HepG2 (cell line): ENCODE results near the gene SMTNL1. TPM values are rescaled to one million over a fixed set of nuclear protein-coding genes. Genes with fewer than 3 reads are reported as not detected.

ENCODE experiments used
- ATAC-seq: fragments of 200-7000 bp; cut with Tn5 transposase; 3 replicates; pipeline ENCODE4 v1.9.1; 2020; ENCODE audit warnings: mild to moderate bottlenecking, moderate library complexity
- BruUV-seq: library from RNA; stranded (reverse); fragments of 400-500 nt; replicated peaks from 2 replicates; lab custom pipeline; 2021; lab: Mats Ljungman, UMichigan
- CTCF ChIA-PET: fragments of 300-600 bp; formaldehyde crosslinking; extraction: SDS; loops from one replicate; lab custom pipeline; 2021; ENCODE audit warnings: low total read pairs, inconsistent platforms, low intra/inter-chr PET ratio; lab: Yijun Ruan, JAX
- POLR2A ChIA-PET: fragments of 350-600 bp; sonication (Branson Sonifier 250); formaldehyde crosslinking; loops from one replicate; lab custom pipeline; 2020; ENCODE audit warnings: antibody characterized with exemption, inconsistent platforms; lab: Yijun Ruan, JAX
- DNase-seq: peaks from one replicate; pipeline ENCODE4 v3.0.0-alpha.2; 2015; ENCODE audit warnings: low spot score
- FAIRE-seq: peaks from 3 replicates; lab custom pipeline; 2011; peaks lifted over from hg19 to GRCh38; lab: Jason Lieb, UNC
- H2AFZ ChIP-seq: one replicate; pipeline ENCODE4 v1.6.1; 2011; ENCODE audit warnings: low read length, inconsistent platforms
- H3K27ac ChIP-seq: fragments of 300-600 bp; 3 replicates; pipeline ENCODE4 v1.8.0; 2011; ENCODE audit warnings: mixed run types, mild to moderate bottlenecking, mixed read lengths, low read length, inconsistent platforms; ENCODE audit not compliant: insufficient read depth; ENCODE audit errors: extremely low read length
- H3K27me3 ChIP-seq, 2 experiments: fragments of 200-600 bp in 1 of 2; 2 replicates in 1 of 2; 3 replicates in 1 of 2; pipeline versions ENCODE4 v1.6.0 to v1.8.0; 2011; ENCODE audit warnings: low read length in 2 of 2, mild to moderate bottlenecking in 2 of 2, moderate library complexity in 2 of 2, inconsistent platforms in 1 of 2; ENCODE audit not compliant: insufficient read depth in 2 of 2, control insufficient read depth in 1 of 2
- H3K36me3 ChIP-seq, 2 experiments: fragments of 200-600 bp in 1 of 2; replicated peaks in 1 of 2; 2 replicates in 1 of 2; 3 replicates in 1 of 2; pipeline versions ENCODE4 v1.5.1 to v1.8.0; 2011; ENCODE audit warnings: low read length in 2 of 2, inconsistent platforms in 1 of 2; ENCODE audit not compliant: insufficient read depth in 2 of 2, control insufficient read depth in 1 of 2
- H3K4me1 ChIP-seq: 2 replicates; pipeline ENCODE4 v1.5.1; 2012; ENCODE audit warnings: low read length, inconsistent platforms; ENCODE audit not compliant: insufficient read depth
- H3K4me2 ChIP-seq: 2 replicates; pipeline ENCODE4 v1.6.0; 2011; ENCODE audit warnings: low read depth, low read length, inconsistent platforms
- H3K4me3 ChIP-seq, 3 experiments: fragments of 200-600 bp in 1 of 3; sonication (generic), shearing (Covaris generic) in 1 of 3; replicated peaks in 1 of 3; 2 replicates each; pipeline ENCODE4 v1.5.1; 2011 to 2016; ENCODE audit warnings: low read length in 3 of 3, inconsistent platforms in 2 of 3, low read depth in 2 of 3, mild to moderate bottlenecking in 2 of 3, control low read depth in 1 of 3, mixed read lengths in 1 of 3; ENCODE audit not compliant: insufficient read depth in 1 of 3
- H3K79me2 ChIP-seq: one replicate; pipeline ENCODE4 v1.6.1; 2011; ENCODE audit warnings: low read length, inconsistent platforms; ENCODE audit not compliant: insufficient read depth
- H3K9ac ChIP-seq: 2 replicates; pipeline ENCODE4 v1.6.0; 2011; ENCODE audit warnings: mild to moderate bottlenecking, low read depth, low read length, inconsistent platforms; ENCODE audit not compliant: insufficient read depth
- H3K9me3 ChIP-seq: 2 replicates; pipeline ENCODE4 v1.5.1; 2012; ENCODE audit warnings: mild to moderate bottlenecking, low read length
- H4K20me1 ChIP-seq: 2 replicates; pipeline ENCODE4 v1.6.0; 2011; ENCODE audit warnings: inconsistent platforms, mild to moderate bottlenecking, low read length, moderate library complexity; ENCODE audit not compliant: insufficient read depth
- AGO2 ChIP-seq: fragments of 200-400 bp; formaldehyde crosslinking; optimal IDR thresholded peaks from 2 replicates; pipeline ENCODE3; 2017; ENCODE audit warnings: mild to moderate bottlenecking, low read depth, low read length, moderate library complexity
- ARID4A ChIP-seq: sonication (generic); formaldehyde crosslinking; IDR thresholded peaks from 2 replicates; pipeline ENCODE4 v1.5.0; 2020; ENCODE audit warnings: mild to moderate bottlenecking, missing genetic modification reagents, borderline replicate concordance
- ATF2 ChIP-seq: sonication (generic); formaldehyde crosslinking; IDR thresholded peaks from 2 replicates; pipeline ENCODE4 v1.4.0; 2020; ENCODE audit warnings: missing genetic modification reagents
- BORCS8-MEF2B ChIP-seq: sonication (generic); formaldehyde crosslinking; IDR thresholded peaks from 2 replicates; pipeline ENCODE4 v1.8.0; 2022; ENCODE audit warnings: mild to moderate bottlenecking, missing genetic modification reagents
- CCAR2 ChIP-seq: fragments of 200-400 bp; formaldehyde crosslinking; optimal IDR thresholded peaks from 2 replicates; pipeline ENCODE3; 2018; ENCODE audit warnings: low read depth, mild to moderate bottlenecking, low read length, moderate library complexity
- CEBPG ChIP-seq: IDR thresholded peaks from 2 replicates; pipeline ENCODE4 v1.6.1; 2016
- GATAD2A ChIP-seq: IDR thresholded peaks from 2 replicates; pipeline ENCODE4 v1.6.1; 2016
- GLI4 ChIP-seq: sonication (generic); formaldehyde crosslinking; IDR thresholded peaks from 2 replicates; pipeline ENCODE4 v1.5.1; 2020; ENCODE audit warnings: missing genetic modification reagents, mild to moderate bottlenecking, moderate library complexity, borderline replicate concordance
- KDM2A ChIP-seq: sonication (generic); formaldehyde crosslinking; IDR thresholded peaks from 2 replicates; pipeline ENCODE4 v1.4.0; 2020; ENCODE audit warnings: low read depth, missing genetic modification reagents, borderline replicate concordance
- REXO4 ChIP-seq: sonication (generic); formaldehyde crosslinking; IDR thresholded peaks from 2 replicates; pipeline ENCODE4 v1.8.0; 2022; ENCODE audit warnings: missing genetic modification reagents, mild to moderate bottlenecking, borderline replicate concordance
- ZNF101 ChIP-seq: sonication (generic); formaldehyde crosslinking; IDR thresholded peaks from 2 replicates; pipeline ENCODE4 v1.4.0; 2020; ENCODE audit warnings: mild to moderate bottlenecking, low read depth, missing genetic modification reagents, borderline replicate concordance
- ZNF414 ChIP-seq: sonication (generic); formaldehyde crosslinking; IDR thresholded peaks from 2 replicates; pipeline ENCODE4 v1.5.0; 2020; ENCODE audit warnings: missing genetic modification reagents
- ZNF614 ChIP-seq: IDR thresholded peaks from 2 replicates; pipeline ENCODE4 v1.6.1; 2018; ENCODE audit warnings: missing biosample characterization, missing genetic modification reagents, inconsistent platforms, borderline replicate concordance
- WGBS: methylation state at CpG from one replicate; pipeline ENCODE4 v1.1.6; 2017; ENCODE audit warnings: low lambda C conversion rate; 5-methylcytosine and 5-hydroxymethylcytosine counted together
- in situ Hi-C: cut with HindIII; loops from 2 replicates; pipeline ENCODE4 v1.10.0; 2017; ENCODE audit warnings: low pct_unique_long_range_greater_than_20kb; ENCODE audit not compliant: extremely low pct_ligation_motif_present
- intact Hi-C: fragments of 100-400 bp; cut with micrococcal nuclease; formaldehyde crosslinking; loops from one replicate; pipeline ENCODE4 v1.10.0; 2022; ENCODE audit not compliant: unreplicated experiment
- polyA plus RNA-seq, 8 experiments: library from polyadenylated mRNA; depleted of rRNA in 3 of 8; stranded (reverse) in 7 of 8; unstranded in 1 of 8; fragments of >200 nt; fragmentation: Illumina TruSeq in 4 of 8; extraction: Trizol in 4 of 8; gene quantifications; 2 replicates each; pipeline versions ENCODE4 v1.2.1 to v1.2.3, GENCODE V29; 2011 to 2016; ENCODE audit warnings: low read depth in 4 of 8, missing spikeins in 1 of 8, mixed read lengths in 1 of 8; ENCODE audit not compliant: insufficient read depth in 1 of 8
- total RNA-seq, 5 experiments: library from RNA; depleted of rRNA; stranded (reverse); fragments of >200 nt; fragmentation: Illumina TruSeq; extraction: Trizol; gene quantifications; 2 replicates each; pipeline ENCODE4 v1.2.3, GENCODE V29; 2016; ENCODE audit warnings: low read depth in 1 of 5
- TF ChIP-seq, protein P1 (sequence below), 2 experiments: sonication (generic) in 1 of 2; formaldehyde crosslinking in 1 of 2; IDR thresholded peaks; 2 replicates each; pipeline versions ENCODE4 v1.4.0 to v1.6.1; 2018 to 2020; ENCODE audit warnings: missing genetic modification reagents in 2 of 2, borderline replicate concordance in 1 of 2, low read depth in 1 of 2, mild to moderate bottlenecking in 1 of 2, missing biosample characterization in 1 of 2

SMTNL1 gene
- total and polyA plus RNA-seq, 2 of the 13 experiments (the other 11 are each of a cell fraction or from before 2014, with no cell fraction given): 0.04 TPM; not detected in 1

- intact Hi-C loops: no loop called here
- FAIRE-seq: peak; percentile 47
- Histone ChIP-seq H4K20me1 (no peaks in the 10 kb centered on the region), H3K9ac (no peak overlapping the region), H3K27me3 (no peaks in the 10 kb centered on the region), H3K9me3 (no peaks in the 10 kb centered on the region), H3K79me2 (peaks cover 4% of the 10 kb centered on the region), H3K4me1 (peaks cover 31% of the 10 kb centered on the region), H3K36me3 (peaks cover 54 to 79% of the 10 kb centered on the region in 2 experiments), H3K4me2 (no peak overlapping the region), H2AFZ (no peak overlapping the region), H3K4me3 (no peak overlapping the region), H3K27ac (no peak overlapping the region)
- ATAC-seq: peak; percentile 51
- no TSS peak for BruUV-seq
- DNase-seq: peak; percentile 38
- ChIA-PET CTCF (interaction anchor here (1.1 to 5.9 kb wide), 2 partner anchors 35 to 70 kb away, joined by 3 to 101 read pairs; no protein-coding TSS in a partner anchor), POLR2A (interaction anchor here (1.0 to 3.5 kb wide), 5 partner anchors 12 to 61 kb away, joined by 3 to 93 read pairs (median 7); partner anchors contain the start of gene SLC43A1)
- WGBS: 100% methylated on average over 6 of the region's 11 CpGs
- in situ Hi-C loops: loop anchor here (5.0 kb wide), 1 partner anchor 36 kb away; no protein-coding TSS in a partner anchor
- TF ChIP-seq BORCS8-MEF2B (CRISPR knock-in tag) (0 out of 2 replicates have a peak, but pooled peaks have one; percentile 40), KDM2A (CRISPR knock-in tag) (0 out of 2 replicates have a peak, but pooled peaks have one; percentile 19), GLI4 (CRISPR knock-in tag) (no peak), GATAD2A (CRISPR knock-in tag) (0 out of 2 replicates have a peak, but pooled peaks have one; percentile 18), ZNF614 (CRISPR knock-in tag) (0 out of 2 replicates have a peak, but pooled peaks have one; percentile 31), ARID4A (CRISPR knock-in tag) (no peak; the same call in 1 of the 2 replicates), ATF2 (CRISPR knock-in tag) (no peak), ZNF101 (CRISPR knock-in tag) (no peak), AGO2 (peak; percentile 67), CEBPG (CRISPR knock-in tag) (peak; percentile 96), REXO4 (no peak), ZNF414 (CRISPR knock-in tag) (no peak), CCAR2 (peak; percentile 38)
- TF ChIP-seq, protein P1, sequence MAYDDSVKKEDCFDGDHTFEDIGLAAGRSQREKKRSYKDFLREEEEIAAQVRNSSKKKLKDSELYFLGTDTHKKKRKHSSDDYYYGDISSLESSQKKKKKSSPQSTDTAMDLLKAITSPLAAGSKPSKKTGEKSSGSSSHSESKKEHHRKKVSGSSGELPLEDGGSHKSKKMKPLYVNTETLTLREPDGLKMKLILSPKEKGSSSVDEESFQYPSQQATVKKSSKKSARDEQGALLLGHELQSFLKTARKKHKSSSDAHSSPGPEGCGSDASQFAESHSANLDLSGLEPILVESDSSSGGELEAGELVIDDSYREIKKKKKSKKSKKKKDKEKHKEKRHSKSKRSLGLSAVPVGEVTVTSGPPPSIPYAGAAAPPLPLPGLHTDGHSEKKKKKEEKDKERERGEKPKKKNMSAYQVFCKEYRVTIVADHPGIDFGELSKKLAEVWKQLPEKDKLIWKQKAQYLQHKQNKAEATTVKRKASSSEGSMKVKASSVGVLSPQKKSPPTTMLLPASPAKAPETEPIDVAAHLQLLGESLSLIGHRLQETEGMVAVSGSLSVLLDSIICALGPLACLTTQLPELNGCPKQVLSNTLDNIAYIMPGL (CRISPR knock-in tag; IDR thresholded peaks at IDR 0.05; ENCODE audit: borderline replicate concordance in 1 of 2, low read depth in 1 of 2): 0 out of 4 replicates have a peak, but pooled peaks of 1 of the 2 experiments have one; percentile 34
Observed at GRCh38 chr11:57491371-57492061, 45.9 kb upstream of the SMTNL1 start.
